H9 (cell line): Measurements from ENCODE around the gene LRP1B. TPM values are rescaled to one million over a fixed set of nuclear protein-coding genes. Genes with fewer than 3 reads are reported as not detected.

ENCODE experiments used
- DNase-seq: peaks from one replicate; pipeline ENCODE4 v3.0.0-alpha.2; 2017
- H2AFZ ChIP-seq: one replicate; pipeline ENCODE4 v1.6.1; 2013; ENCODE audit warnings: mild to moderate bottlenecking, low read length, control low read depth, moderate library complexity
- H2AK5ac ChIP-seq: 2 replicates; pipeline ENCODE4 v1.6.1; 2013; ENCODE audit warnings: low read length, control low read depth, mixed read lengths; ENCODE audit not compliant: insufficient read length
- H2BK120ac ChIP-seq: one replicate; pipeline ENCODE4 v1.6.1; 2013; ENCODE audit warnings: low read depth, mild to moderate bottlenecking, low read length, control low read depth, inconsistent platforms; ENCODE audit not compliant: poor library complexity, severe bottlenecking
- H2BK12ac ChIP-seq: 2 replicates; pipeline ENCODE4 v1.6.1; 2013; ENCODE audit warnings: low read length, control low read depth, mixed read lengths, low read depth; ENCODE audit not compliant: insufficient read length
- H2BK15ac ChIP-seq: 2 replicates; pipeline ENCODE4 v1.6.1; 2013; ENCODE audit warnings: low read depth, low read length, control low read depth
- H2BK20ac ChIP-seq: one replicate; pipeline ENCODE4 v1.6.1; 2013; ENCODE audit warnings: low read depth, mild to moderate bottlenecking, low read length, control low read depth, inconsistent platforms; ENCODE audit not compliant: poor library complexity, severe bottlenecking
- H2BK5ac ChIP-seq: 2 replicates; pipeline ENCODE4 v1.6.1; 2013; ENCODE audit warnings: low read length, control low read depth, mixed read lengths; ENCODE audit not compliant: insufficient read length
- H3K14ac ChIP-seq: 2 replicates; pipeline ENCODE4 v1.6.1; 2013; ENCODE audit warnings: low read length, control low read depth; ENCODE audit not compliant: insufficient read depth
- H3K18ac ChIP-seq: 2 replicates; pipeline ENCODE4 v1.6.1; 2013; ENCODE audit warnings: low read depth, mild to moderate bottlenecking, mixed read lengths, low read length, control low read depth; ENCODE audit not compliant: insufficient read length
- H3K23ac ChIP-seq: 2 replicates; pipeline ENCODE4 v1.6.1; 2013; ENCODE audit warnings: low read length, control low read depth, mixed read lengths, low read depth; ENCODE audit not compliant: insufficient read length
- H3K23me2 ChIP-seq: 2 replicates; pipeline ENCODE4 v1.6.1; 2013; ENCODE audit warnings: low read depth, mild to moderate bottlenecking, mixed read lengths, low read length, control low read depth; ENCODE audit not compliant: insufficient read length, poor library complexity, severe bottlenecking
- H3K27ac ChIP-seq: 2 replicates; pipeline ENCODE4 v1.5.1; 2013; ENCODE audit warnings: low read length, control low read depth, mixed read lengths, low read depth; ENCODE audit not compliant: insufficient read length
- H3K27me3 ChIP-seq: 2 replicates; pipeline ENCODE4 v1.6.1; 2013; ENCODE audit warnings: low read length, control low read depth, inconsistent platforms; ENCODE audit not compliant: insufficient read depth
- H3K4ac ChIP-seq: 2 replicates; pipeline ENCODE4 v1.6.1; 2013; ENCODE audit warnings: low read depth, mild to moderate bottlenecking, control low read depth, inconsistent platforms, low read length, moderate library complexity
- H3K4me1 ChIP-seq: 2 replicates; pipeline ENCODE4 v1.6.1; 2013; ENCODE audit warnings: low read length, control low read depth, inconsistent platforms; ENCODE audit not compliant: insufficient read depth
- H3K4me2 ChIP-seq: 2 replicates; pipeline ENCODE4 v1.6.1; 2013; ENCODE audit warnings: low read length, control low read depth, mixed read lengths; ENCODE audit not compliant: insufficient read length, insufficient read depth
- H3K56ac ChIP-seq: 2 replicates; pipeline ENCODE4 v1.6.1; 2013; ENCODE audit warnings: low read depth, mild to moderate bottlenecking, mixed read lengths, low read length, control low read depth; ENCODE audit not compliant: insufficient read length
- H3K79me1 ChIP-seq: 2 replicates; pipeline ENCODE4 v1.6.1; 2013; ENCODE audit warnings: low read depth, mild to moderate bottlenecking, moderate library complexity, low read length, control low read depth, inconsistent platforms; ENCODE audit not compliant: insufficient read depth, poor library complexity, severe bottlenecking
- H3K79me2 ChIP-seq: 2 replicates; pipeline ENCODE4 v1.6.1; 2013; ENCODE audit warnings: low read length, control low read depth, inconsistent platforms; ENCODE audit not compliant: insufficient read depth
- H3K9ac ChIP-seq: 2 replicates; pipeline ENCODE4 v1.6.1; 2013; ENCODE audit warnings: low read length, control low read depth, mixed read lengths; ENCODE audit not compliant: insufficient read length; ENCODE audit errors: extremely low read depth
- H3K9me3 ChIP-seq: one replicate; pipeline ENCODE4 v1.6.1; 2013; ENCODE audit warnings: low read depth, low read length, inconsistent platforms; ENCODE audit not compliant: control insufficient read depth
- H3T11ph ChIP-seq: one replicate; pipeline ENCODE4 v1.6.1; 2013; ENCODE audit warnings: mild to moderate bottlenecking, low read length, control low read depth, inconsistent platforms
- H4K20me1 ChIP-seq: one replicate; pipeline ENCODE4 v1.6.1; 2013; ENCODE audit not compliant: control insufficient read depth, insufficient read length, insufficient read depth
- H4K5ac ChIP-seq: 2 replicates; pipeline ENCODE4 v1.6.1; 2013; ENCODE audit warnings: low read depth, mild to moderate bottlenecking, mixed read lengths, low read length, control low read depth; ENCODE audit not compliant: insufficient read length
- H4K8ac ChIP-seq: replicated peaks from 2 replicates; pipeline ENCODE4 v1.6.1; 2013; ENCODE audit warnings: low read length, control low read depth, mixed read lengths, low read depth; ENCODE audit not compliant: insufficient read length
- H4K91ac ChIP-seq: 2 replicates; pipeline ENCODE4 v1.6.1; 2013; ENCODE audit warnings: low read depth, mild to moderate bottlenecking, moderate library complexity, mixed read lengths, low read length, control low read depth; ENCODE audit not compliant: insufficient read length
- H3K27ac Mint-ChIP-seq, 3 experiments: 2 replicates in 2 of 3; 3 replicates in 1 of 3; pipeline ENCODE4 v1.8.0; 2020 to 2021; ENCODE audit warnings: mixed read lengths in 3 of 3, mild to moderate bottlenecking in 1 of 3, moderate library complexity in 1 of 3
- H3K27me3 Mint-ChIP-seq: 2 replicates; pipeline ENCODE4 v1.8.0; 2021; ENCODE audit warnings: low read depth, mild to moderate bottlenecking, moderate library complexity, mixed read lengths
- H3K36me3 Mint-ChIP-seq, 3 experiments: 2 replicates in 2 of 3; 3 replicates in 1 of 3; pipeline ENCODE4 v1.8.0; 2020 to 2021; ENCODE audit warnings: low read depth in 3 of 3, mixed read lengths in 3 of 3; ENCODE audit not compliant: insufficient read depth in 1 of 3
- H3K4me1 Mint-ChIP-seq, 2 experiments: 2 replicates each; pipeline ENCODE4 v1.8.0; 2020; ENCODE audit warnings: mixed read lengths in 2 of 2
- H3K4me3 Mint-ChIP-seq, 2 experiments: 2 replicates in 1 of 2; 3 replicates in 1 of 2; pipeline ENCODE4 v1.8.0; 2020 to 2021; ENCODE audit warnings: mild to moderate bottlenecking in 2 of 2, mixed read lengths in 2 of 2, moderate library complexity in 1 of 2
- H3K9me3 Mint-ChIP-seq, 2 experiments: 2 replicates in 1 of 2; 3 replicates in 1 of 2; pipeline ENCODE4 v1.8.0; 2020; ENCODE audit warnings: mild to moderate bottlenecking in 2 of 2, mixed read lengths in 2 of 2, moderate library complexity in 1 of 2
- WGBS: extraction: QIAGEN DNeasy Blood & Tissue Kit; methylation state at CpG from one replicate; pipeline ENCODE4 v1.1.7; 2013; ENCODE audit warnings: missing lambda C conversion rate, low lambda C conversion rate, mixed read lengths; ENCODE audit not compliant: insufficient read length; ENCODE audit errors: extremely low coverage; 5-methylcytosine and 5-hydroxymethylcytosine counted together
- total RNA-seq: library from RNA; stranded (reverse); gene quantifications from 2 replicates; pipeline ENCODE4 v1.2.1, GENCODE V29; 2021
- TF ChIP-seq, protein P1 (sequence below): fragments of 200-600 bp; sonication (generic); conservative IDR thresholded peaks from 3 replicates; pipeline ENCODE4 v1.8.0; 2021; ENCODE audit warnings: antibody characterized with exemption, mild to moderate bottlenecking

The LRP1B gene
- total RNA-seq, 1 experiment from 2014 or later, result not detected

DNA sequence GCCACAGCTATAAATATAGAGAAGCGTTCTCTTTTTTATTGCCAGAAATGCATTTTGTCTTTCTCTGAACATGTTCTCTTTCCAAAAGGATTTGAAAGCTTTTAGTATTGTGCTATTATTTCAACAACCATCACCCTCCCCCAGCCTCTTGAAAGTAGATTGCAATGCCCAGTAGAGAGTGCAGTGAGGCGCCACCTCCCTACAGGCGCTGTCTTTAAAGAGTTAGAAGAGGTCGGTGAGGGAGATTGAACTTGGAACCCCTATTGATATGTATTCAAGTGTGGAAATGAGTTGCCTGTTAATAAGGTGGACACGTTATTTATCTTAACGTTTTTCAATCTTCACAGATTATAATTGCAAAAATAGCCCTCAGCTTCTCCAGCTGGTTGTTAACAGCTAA lies 360.3 kb downstream of the LRP1B start:
- H3K27ac Mint-ChIP-seq, result no peak overlapping the region
- WGBS, result no CpG with 5 or more reads among the region's 6 CpGs
- Histone ChIP-seq H4K91ac (no peak overlapping the region), H2BK12ac (no peak overlapping the region), H3K9me3 (no peaks in the 10 kb centered on the region), H4K8ac (no peak overlapping the region), H3K23ac (no peak overlapping the region), H3K18ac (no peak overlapping the region), H3K56ac (no peak overlapping the region), H3T11ph (no peak overlapping the region), H3K23me2 (no peaks in the 10 kb centered on the region), H3K27ac (no peak overlapping the region), H2BK20ac (no peak overlapping the region), H3K4me2 (no peak overlapping the region), H2BK5ac (no peak overlapping the region), H3K79me1 (no peaks in the 10 kb centered on the region), H3K27me3 (no peaks in the 10 kb centered on the region), H2AFZ (no peak overlapping the region), H3K9ac (no peak overlapping the region), H4K5ac (no peak overlapping the region), H3K14ac (no peak overlapping the region), H4K20me1 (no peaks in the 10 kb centered on the region), H3K4ac (no peak overlapping the region), H2BK15ac (no peak overlapping the region), H2AK5ac (no peak overlapping the region), H3K4me1 (peaks cover 8% of the 10 kb centered on the region), H2BK120ac (no peak overlapping the region), H3K79me2 (no peaks in the 10 kb centered on the region)
- peaks cover 2% of the 10 kb centered on the region; the same call in 1 of the 2 replicates for H3K27me3 Mint-ChIP-seq
- H3K4me3 Mint-ChIP-seq, result no peak overlapping the region
- H3K36me3 Mint-ChIP-seq, result no peaks in the 10 kb centered on the region
- TF ChIP-seq, protein P1, sequence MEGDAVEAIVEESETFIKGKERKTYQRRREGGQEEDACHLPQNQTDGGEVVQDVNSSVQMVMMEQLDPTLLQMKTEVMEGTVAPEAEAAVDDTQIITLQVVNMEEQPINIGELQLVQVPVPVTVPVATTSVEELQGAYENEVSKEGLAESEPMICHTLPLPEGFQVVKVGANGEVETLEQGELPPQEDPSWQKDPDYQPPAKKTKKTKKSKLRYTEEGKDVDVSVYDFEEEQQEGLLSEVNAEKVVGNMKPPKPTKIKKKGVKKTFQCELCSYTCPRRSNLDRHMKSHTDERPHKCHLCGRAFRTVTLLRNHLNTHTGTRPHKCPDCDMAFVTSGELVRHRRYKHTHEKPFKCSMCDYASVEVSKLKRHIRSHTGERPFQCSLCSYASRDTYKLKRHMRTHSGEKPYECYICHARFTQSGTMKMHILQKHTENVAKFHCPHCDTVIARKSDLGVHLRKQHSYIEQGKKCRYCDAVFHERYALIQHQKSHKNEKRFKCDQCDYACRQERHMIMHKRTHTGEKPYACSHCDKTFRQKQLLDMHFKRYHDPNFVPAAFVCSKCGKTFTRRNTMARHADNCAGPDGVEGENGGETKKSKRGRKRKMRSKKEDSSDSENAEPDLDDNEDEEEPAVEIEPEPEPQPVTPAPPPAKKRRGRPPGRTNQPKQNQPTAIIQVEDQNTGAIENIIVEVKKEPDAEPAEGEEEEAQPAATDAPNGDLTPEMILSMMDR, result no peak; the same call in 2 of the 3 replicates
- H3K9me3 Mint-ChIP-seq, result no peaks in the 10 kb centered on the region
- peaks cover 22 to 40% of the 10 kb centered on the region in 2 experiments for H3K4me1 Mint-ChIP-seq
- DNase-seq, result no peak
